ENCODE data around the gene EFNA1.
A peak's percentile ranks its signal among the peaks of the same experiment; 100 is the strongest.

EFNA1 gene

DNA sequence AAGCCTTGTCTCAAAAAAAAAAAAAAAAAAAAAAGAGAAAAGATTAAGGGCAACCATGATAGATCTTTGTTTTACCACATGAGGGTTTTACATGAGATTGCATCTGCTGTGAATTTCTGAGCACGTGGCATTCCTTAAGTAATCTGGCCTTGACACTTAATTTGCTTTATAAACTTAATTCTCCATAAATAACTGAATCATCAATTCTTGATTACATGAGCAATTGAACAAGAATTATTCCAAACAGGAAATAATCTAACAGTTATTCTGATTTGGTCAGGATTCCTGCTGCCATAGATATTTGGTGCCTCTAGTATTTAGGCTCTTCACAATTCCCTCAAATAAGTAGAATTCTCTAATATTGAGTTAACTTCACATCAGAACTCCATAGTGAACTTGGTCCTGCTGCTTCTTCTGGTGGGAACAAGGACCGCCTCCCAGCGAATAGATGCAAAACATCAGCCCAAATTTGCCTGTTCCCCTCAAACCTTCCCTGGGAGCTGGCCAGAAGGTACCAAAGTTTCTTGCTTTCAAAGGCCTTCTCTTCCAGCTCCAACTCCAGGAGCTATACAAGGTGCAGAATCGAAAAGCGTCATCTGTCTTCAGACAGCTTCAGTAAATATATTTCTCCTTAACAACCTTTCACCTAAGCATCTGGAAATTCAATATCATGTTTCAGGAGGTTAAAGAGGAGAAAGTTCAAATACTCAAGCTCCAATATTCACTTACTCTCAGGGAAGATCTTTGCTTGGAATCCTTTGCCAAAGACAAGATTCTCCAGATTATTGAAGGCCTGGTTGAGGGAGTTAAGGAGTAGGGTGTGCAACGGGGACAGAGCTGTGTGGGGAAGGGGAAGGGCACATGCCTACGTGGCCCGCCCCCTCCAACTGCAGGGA is 44.4 kb downstream of the EFNA1 start:
- TF ChIP-seq, protein P1, sequence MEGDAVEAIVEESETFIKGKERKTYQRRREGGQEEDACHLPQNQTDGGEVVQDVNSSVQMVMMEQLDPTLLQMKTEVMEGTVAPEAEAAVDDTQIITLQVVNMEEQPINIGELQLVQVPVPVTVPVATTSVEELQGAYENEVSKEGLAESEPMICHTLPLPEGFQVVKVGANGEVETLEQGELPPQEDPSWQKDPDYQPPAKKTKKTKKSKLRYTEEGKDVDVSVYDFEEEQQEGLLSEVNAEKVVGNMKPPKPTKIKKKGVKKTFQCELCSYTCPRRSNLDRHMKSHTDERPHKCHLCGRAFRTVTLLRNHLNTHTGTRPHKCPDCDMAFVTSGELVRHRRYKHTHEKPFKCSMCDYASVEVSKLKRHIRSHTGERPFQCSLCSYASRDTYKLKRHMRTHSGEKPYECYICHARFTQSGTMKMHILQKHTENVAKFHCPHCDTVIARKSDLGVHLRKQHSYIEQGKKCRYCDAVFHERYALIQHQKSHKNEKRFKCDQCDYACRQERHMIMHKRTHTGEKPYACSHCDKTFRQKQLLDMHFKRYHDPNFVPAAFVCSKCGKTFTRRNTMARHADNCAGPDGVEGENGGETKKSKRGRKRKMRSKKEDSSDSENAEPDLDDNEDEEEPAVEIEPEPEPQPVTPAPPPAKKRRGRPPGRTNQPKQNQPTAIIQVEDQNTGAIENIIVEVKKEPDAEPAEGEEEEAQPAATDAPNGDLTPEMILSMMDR (conservative IDR thresholded peaks at IDR 0.05; ENCODE audit: low read depth, low read length): no peak
- DNase-seq (ENCODE audit: low read depth): no peak
- peak overlapping the region; percentile 97 for H3K4me3 ChIP-seq (ENCODE audit: low read depth, low read length)

GRCh38 chr1:155172732-155173477 is 45.2 kb downstream of the EFNA1 start, which contains the start of gene KRTCAP2:
Gene KRTCAP2 (minus strand): TSS chr1:155173304. CDS start chr1:155173224, 80 bp downstream.
- TF ChIP-seq, protein P1 (conservative IDR thresholded peaks at IDR 0.05; ENCODE audit: low read depth, low read length): peak; percentile 96
- peak within 1 kb of the TSS; percentile 97 for H3K4me3 ChIP-seq (ENCODE audit: low read depth, low read length)
- DNase-seq (ENCODE audit: low read depth): peak; percentile 98

- peak; percentile 59 for DNase-seq (ENCODE audit: low read depth)
Observed at GRCh38 chr1:155173478-155174323, 46.0 kb downstream of the EFNA1 start, which contains the start of gene TRIM46. Gene TRIM46 (plus strand): TSS chr1:155173849. CDS start chr1:155173967, 118 bp downstream.

GRCh38 chr1:155174324-155175280 is 46.9 kb downstream of the EFNA1 start:
- H3K4me3 ChIP-seq (ENCODE audit: low read depth, low read length): peak overlapping the region; percentile 97
- TF ChIP-seq, protein P1 (conservative IDR thresholded peaks at IDR 0.05; ENCODE audit: low read depth, low read length): no peak
- peak; percentile 37 for DNase-seq (ENCODE audit: low read depth)

More at GRCh38 chr1:155173478-155174323, 46.0 kb downstream of the EFNA1 start, which contains the start of gene TRIM46:
- TF ChIP-seq, protein P1 (conservative IDR thresholded peaks at IDR 0.05; ENCODE audit: low read depth, low read length): no peak
- peak within 1 kb of the TSS; percentile 97 for H3K4me3 ChIP-seq (ENCODE audit: low read depth, low read length)

DNA sequence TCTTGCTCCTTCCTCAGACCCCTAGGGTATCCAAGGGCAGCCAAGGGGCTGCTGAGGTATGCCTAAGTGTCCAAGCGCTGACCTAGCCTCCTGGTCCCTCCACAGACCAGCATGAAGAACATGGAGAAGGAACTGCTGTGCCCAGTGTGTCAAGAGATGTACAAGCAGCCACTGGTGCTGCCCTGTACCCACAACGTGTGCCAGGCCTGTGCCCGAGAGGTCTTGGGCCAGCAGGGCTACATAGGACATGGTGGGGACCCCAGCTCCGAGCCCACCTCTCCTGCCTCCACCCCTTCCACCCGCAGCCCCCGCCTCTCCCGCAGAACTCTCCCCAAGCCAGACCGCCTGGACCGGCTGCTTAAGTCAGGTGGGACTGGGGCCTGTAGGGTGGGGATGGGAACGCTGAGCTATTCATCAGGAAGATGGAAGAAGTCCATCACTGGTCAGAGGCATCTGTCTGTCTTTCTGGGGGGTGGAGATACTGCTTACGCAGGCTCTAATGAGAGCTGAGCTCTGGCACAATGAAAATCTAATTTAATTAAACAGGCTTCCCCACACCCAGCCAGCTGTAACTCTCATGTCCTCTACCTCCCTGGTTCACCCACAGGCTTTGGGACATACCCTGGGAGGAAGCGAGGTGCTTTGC is 47.7 kb downstream of the EFNA1 start:
- TF ChIP-seq, protein P1 (conservative IDR thresholded peaks at IDR 0.05; ENCODE audit: low read depth, low read length): no peak
- H3K4me3 ChIP-seq (ENCODE audit: low read depth, low read length): peak overlapping the region; percentile 97

More for the DNA sequence above, 47.7 kb downstream of the EFNA1 start:
- no peak for DNase-seq (ENCODE audit: low read depth)
